ENCODE results near the gene ATRN.

- TF ChIP-seq CTCF (conservative IDR thresholded peaks at IDR 0.05) (no peak), ZFX (IDR thresholded peaks at IDR 0.05) (no peak)
These were observed 34.3 kb downstream of the ATRN start for GRCh38 chr20:3505148-3505547.

Measured in C4-2B (cell line).